Endodermal cell (in vitro differentiated cells): Measurements from ENCODE around the gene TSPAN4. TPM values are rescaled to one million over a fixed set of nuclear protein-coding genes. Genes with fewer than 3 reads are reported as not detected.

ENCODE experiments used
- DNase-seq: peaks from one replicate; pipeline ENCODE4 v3.0.0-alpha.2; 2017
- H3K27ac ChIP-seq: 2 replicates; pipeline ENCODE4 v1.5.1; 2013; ENCODE audit warnings: mild to moderate bottlenecking, low read depth, low read length, moderate library complexity
- H3K27me3 ChIP-seq: 2 replicates; pipeline ENCODE4 v1.6.1; 2013; ENCODE audit warnings: mild to moderate bottlenecking, low read length, moderate library complexity; ENCODE audit not compliant: insufficient read depth, control insufficient read depth, poor library complexity, severe bottlenecking
- H3K36me3 ChIP-seq: 2 replicates; pipeline ENCODE4 v1.7.0; 2013; ENCODE audit warnings: mild to moderate bottlenecking, low read length, moderate library complexity; ENCODE audit not compliant: control insufficient read depth, insufficient read depth
- H3K4me1 ChIP-seq: one replicate; pipeline ENCODE4 v1.7.0; 2013; ENCODE audit warnings: low read length; ENCODE audit not compliant: control insufficient read depth, insufficient read depth
- H3K4me3 ChIP-seq: 2 replicates; pipeline ENCODE4 v1.5.1; 2013; ENCODE audit warnings: mild to moderate bottlenecking, low read length, moderate library complexity
- H3K9ac ChIP-seq: 2 replicates; pipeline ENCODE4 v1.6.1; 2013; ENCODE audit warnings: mild to moderate bottlenecking, low read length, moderate library complexity; ENCODE audit not compliant: poor library complexity, severe bottlenecking; ENCODE audit errors: extremely low read depth
- H3K9me3 ChIP-seq: 2 replicates; pipeline ENCODE4 v1.6.1; 2013; ENCODE audit warnings: mild to moderate bottlenecking, low read length, moderate library complexity; ENCODE audit not compliant: control insufficient read depth
- H3K27ac Mint-ChIP-seq: 2 replicates; pipeline ENCODE4 v1.8.0; 2020; ENCODE audit warnings: mixed read lengths
- H3K27me3 Mint-ChIP-seq: 2 replicates; pipeline ENCODE4 v1.8.0; 2021; ENCODE audit warnings: mild to moderate bottlenecking, mixed read lengths; ENCODE audit not compliant: insufficient read depth
- H3K36me3 Mint-ChIP-seq: 2 replicates; pipeline ENCODE4 v1.8.0; 2020; ENCODE audit warnings: low read depth, mixed read lengths
- H3K4me1 Mint-ChIP-seq: 2 replicates; pipeline ENCODE4 v1.8.0; 2020; ENCODE audit warnings: mixed read lengths
- H3K4me3 Mint-ChIP-seq: 2 replicates; pipeline ENCODE4 v1.8.0; 2020; ENCODE audit warnings: mild to moderate bottlenecking, moderate library complexity, mixed read lengths
- H3K9me3 Mint-ChIP-seq: 2 replicates; pipeline ENCODE4 v1.8.0; 2020; ENCODE audit warnings: mild to moderate bottlenecking, mixed read lengths
- CTCF ChIP-seq: fragments of 200-600 bp; sonication (generic); conservative IDR thresholded peaks from 2 replicates; pipeline ENCODE4 v1.5.0; 2021; ENCODE audit warnings: antibody characterized with exemption, mild to moderate bottlenecking
- WGBS, 2 experiments: methylation state at CpG; one replicate each; pipeline versions ENCODE4 v1.1.5 to v1.1.7; 2013; ENCODE audit warnings: missing lambda C conversion rate in 2 of 2, mixed read lengths in 1 of 2; ENCODE audit not compliant: insufficient coverage in 1 of 2, insufficient read length in 1 of 2; 5-methylcytosine and 5-hydroxymethylcytosine counted together
- total RNA-seq, 2 donors: library from RNA; stranded (reverse); fragmentation: NEBNext Ultra II Directional in 1 of 2; extraction: Animal tissue kit (Norgen Biotek cat#: 25700) in 1 of 2; gene quantifications; 2 replicates in 1 of 2; 3 replicates in 1 of 2; pipeline ENCODE4 v1.2.1, GENCODE V29; 2021

TSPAN4 gene
- total RNA-seq, 2 donors from 2014 or later = 56.8 to 71.1 TPM

GRCh38 chr11:813456-814096 lies 29.1 kb upstream of the TSPAN4 start:
- Mint-ChIP-seq H3K9me3 (no peaks in the 10 kb centered on the region), H3K27me3 (no peaks in the 10 kb centered on the region), H3K27ac (peak overlapping the region; percentile 21), H3K4me3 (no peak overlapping the region), H3K4me1 (peaks cover 15% of the 10 kb centered on the region), H3K36me3 (peaks cover 31% of the 10 kb centered on the region)
- peaks cover 31% of the 10 kb centered on the region for H3K36me3 ChIP-seq
- H3K27ac ChIP-seq = no peak overlapping the region
- no peak overlapping the region for H3K9ac ChIP-seq
- H3K27me3 ChIP-seq = no peaks in the 10 kb centered on the region
- H3K4me1 ChIP-seq = no peaks in the 10 kb centered on the region
- WGBS, 2 experiments = 84 to 95% methylated on average over 3 to 9 of the region's 9 CpGs
- no peak for DNase-seq
- no peak for TF ChIP-seq CTCF
- H3K9me3 ChIP-seq = no peaks in the 10 kb centered on the region
- H3K4me3 ChIP-seq = no peak overlapping the region

- Mint-ChIP-seq H3K4me1 (peaks cover 7% of the 10 kb centered on the region), H3K9me3 (no peaks in the 10 kb centered on the region), H3K4me3 (no peak overlapping the region), H3K27ac (no peak overlapping the region), H3K27me3 (no peaks in the 10 kb centered on the region), H3K36me3 (peaks cover 30% of the 10 kb centered on the region)
- Histone ChIP-seq H3K36me3 (peaks cover 31% of the 10 kb centered on the region), H3K9me3 (no peaks in the 10 kb centered on the region), H3K27ac (no peak overlapping the region), H3K9ac (no peak overlapping the region), H3K27me3 (no peaks in the 10 kb centered on the region), H3K4me1 (no peaks in the 10 kb centered on the region), H3K4me3 (no peak overlapping the region)
- DNase-seq = no peak
- no peak for TF ChIP-seq CTCF
- 91 to 97% methylated on average over 7 to 11 of the region's 11 CpGs for WGBS, 2 experiments
Observed at GRCh38 chr11:815675-816432, 26.8 kb upstream of the TSPAN4 start.

GRCh38 chr11:816433-816779 lies 26.2 kb upstream of the TSPAN4 start:
- no peaks in the 10 kb centered on the region for H3K27me3 Mint-ChIP-seq

More at GRCh38 chr11:816433-816779, 26.2 kb upstream of the TSPAN4 start:
- Histone ChIP-seq H3K27me3 (no peaks in the 10 kb centered on the region), H3K27ac (no peak overlapping the region), H3K9ac (no peak overlapping the region), H3K9me3 (no peaks in the 10 kb centered on the region), H3K36me3 (peaks cover 28% of the 10 kb centered on the region), H3K4me1 (no peaks in the 10 kb centered on the region), H3K4me3 (no peak overlapping the region)
- peaks cover 2% of the 10 kb centered on the region for H3K4me1 Mint-ChIP-seq
- 60 to 76% methylated on average over 6 to 8 of the region's 11 CpGs for WGBS, 2 experiments
- peak; percentile 71 for DNase-seq
- TF ChIP-seq CTCF = no peak
- no peak overlapping the region for H3K4me3 Mint-ChIP-seq
- H3K9me3 Mint-ChIP-seq = no peaks in the 10 kb centered on the region
- peaks cover 24% of the 10 kb centered on the region for H3K36me3 Mint-ChIP-seq
- H3K27ac Mint-ChIP-seq = no peak overlapping the region
